DMS114 treated with DMSO at 0.1 percent for 48 hours (cell line): ENCODE data around the gene FOLR3.
"Not testable (repeated sequence)": the region's sequence is repeated elsewhere in the genome, so short reads cannot be mapped to it uniquely, and the experiment has no call there.

ENCODE experiments used
- DNase-seq: peaks from one replicate; lab custom pipeline; 2025; ENCODE audit not compliant: unreplicated experiment; lab: John Stamatoyannopoulos, UW

Gene FOLR3

GRCh38 chr11:72135473-72135872 is at the start of gene FOLR3:
Gene FOLR3 (plus strand): TSS chr11:72135725. CDS start chr11:72135953, 228 bp downstream.
- not testable (repeated sequence) for DNase-seq

- DNase-seq = no peak
These were observed 47.3 kb upstream of the FOLR3 start for GRCh38 chr11:72088076-72088808.

- peak; percentile 2 for DNase-seq
These were observed 44.2 kb upstream of the FOLR3 start for GRCh38 chr11:72091292-72091691.

GRCh38 chr11:72098741-72099140 is 36.8 kb upstream of the FOLR3 start:
- no peak for DNase-seq

GRCh38 chr11:72100009-72100408 is 35.5 kb upstream of the FOLR3 start:
- no peak for DNase-seq

- no peak for DNase-seq
These were observed 35.1 kb upstream of the FOLR3 start for GRCh38 chr11:72100462-72100861.

GRCh38 chr11:72102162-72102561 is 33.4 kb upstream of the FOLR3 start:
- no peak for DNase-seq

- no peak for DNase-seq
These were observed 32.9 kb upstream of the FOLR3 start for GRCh38 chr11:72102631-72102945.

GRCh38 chr11:72102946-72103753 is 32.4 kb upstream of the FOLR3 start, which contains the start of gene LAMTOR1:
Gene LAMTOR1 (minus strand): TSS chr11:72103297. CDS start chr11:72103224, 73 bp downstream.
- DNase-seq = peak; percentile 82

GRCh38 chr11:72103754-72104167 is 31.8 kb upstream of the FOLR3 start:
- no peak for DNase-seq

- DNase-seq = no peak
These were observed 29.6 kb upstream of the FOLR3 start, which contains the start of gene TOMT for GRCh38 chr11:72105888-72106287. Gene TOMT (plus strand): TSS chr11:72105924. CDS start chr11:72105952, 28 bp downstream.

GRCh38 chr11:72111300-72112142 is 24.0 kb upstream of the FOLR3 start:
- DNase-seq = no peak

GRCh38 chr11:72112143-72112977 is 23.2 kb upstream of the FOLR3 start, which contains the start of gene ANAPC15:
Gene ANAPC15 (minus strand): TSS chr11:72112695. CDS start chr11:72111276, 1,419 bp downstream.
- DNase-seq = peak; percentile 95

GRCh38 chr11:72112978-72113808 is 22.3 kb upstream of the FOLR3 start:
- no peak for DNase-seq

GRCh38 chr11:72114570-72114969 is 21.0 kb upstream of the FOLR3 start:
- no peak for DNase-seq

GRCh38 chr11:72116019-72116755 is 19.3 kb upstream of the FOLR3 start:
- no peak for DNase-seq

- no peak for DNase-seq
These were observed 16.3 kb upstream of the FOLR3 start for GRCh38 chr11:72119198-72119597.

GRCh38 chr11:72120930-72121329 is 14.6 kb upstream of the FOLR3 start:
- no peak for DNase-seq

- no peak for DNase-seq
These were observed 12.9 kb upstream of the FOLR3 start for GRCh38 chr11:72122607-72123006.
